Smooth muscle cell (in vitro differentiated cells): Measurements from ENCODE around the gene MARF1. TPM values are rescaled to one million over a fixed set of nuclear protein-coding genes. Genes with fewer than 3 reads are reported as not detected.
"Not testable (repeated sequence)": the region's sequence is repeated elsewhere in the genome, so short reads cannot be mapped to it uniquely, and the experiment has no call there.

Source experiments
- DNase-seq: peaks from one replicate; lab custom pipeline; 2025; ENCODE audit not compliant: unreplicated experiment; lab: John Stamatoyannopoulos, UW
- H2AFZ ChIP-seq: fragments of 200-600 bp; sonication (generic); 2 replicates; pipeline ENCODE4 v1.6.0; 2016; ENCODE audit warnings: antibody characterized with exemption, low read depth, mild to moderate bottlenecking
- H3F3A ChIP-seq: fragments of 200-600 bp; sonication (generic); 2 replicates; pipeline ENCODE4 v1.6.0; 2017; ENCODE audit warnings: antibody characterized with exemption, low read depth
- H3K27ac ChIP-seq: fragments of 200-600 bp; sonication (generic); 2 replicates; pipeline ENCODE4 v1.5.1; 2016; ENCODE audit warnings: low read depth, mild to moderate bottlenecking
- H3K27me3 ChIP-seq: fragments of 200-600 bp; sonication (generic); 2 replicates; pipeline ENCODE4 v1.6.1; 2016; ENCODE audit warnings: low read depth, mild to moderate bottlenecking
- H3K36me3 ChIP-seq: fragments of 200-600 bp; sonication (generic); 2 replicates; pipeline ENCODE4 v1.5.1; 2016; ENCODE audit warnings: low read depth
- H3K4me1 ChIP-seq: fragments of 200-600 bp; sonication (generic); 2 replicates; pipeline ENCODE4 v1.5.1; 2016; ENCODE audit warnings: low read depth
- H3K4me2 ChIP-seq: fragments of 200-600 bp; sonication (generic); 2 replicates; pipeline ENCODE4 v1.6.0; 2016; ENCODE audit warnings: mild to moderate bottlenecking
- H3K4me3 ChIP-seq: fragments of 200-600 bp; sonication (generic); 2 replicates; pipeline ENCODE4 v1.5.1; 2016; ENCODE audit warnings: mild to moderate bottlenecking
- H3K79me2 ChIP-seq: fragments of 200-600 bp; sonication (generic); 2 replicates; pipeline ENCODE4 v1.6.0; 2016; ENCODE audit warnings: low read depth, mild to moderate bottlenecking
- H3K9ac ChIP-seq: fragments of 200-600 bp; sonication (generic); 2 replicates; pipeline ENCODE4 v1.6.0; 2016; ENCODE audit warnings: low read depth
- H3K9me3 ChIP-seq: fragments of 200-600 bp; sonication (generic); replicated peaks from 2 replicates; pipeline ENCODE4 v1.5.1; 2016; ENCODE audit warnings: low read depth
- H4K20me1 ChIP-seq: fragments of 200-600 bp; sonication (generic); 2 replicates; pipeline ENCODE4 v1.6.0; 2016; ENCODE audit warnings: low read depth
- WGBS: methylation state at CpG from one replicate; pipeline ENCODE4 v1.1.7; 2016; ENCODE audit warnings: low lambda C conversion rate; 5-methylcytosine and 5-hydroxymethylcytosine counted together
- polyA plus RNA-seq: library from polyadenylated mRNA; unstranded; fragments of >200 nt; fragmentation: Nextera tagmentation; extraction: Ambion mirVana; gene quantifications from 2 replicates; pipeline ENCODE4 v1.2.1, GENCODE V29; 2016
- total RNA-seq: library from RNA; depleted of rRNA; stranded (reverse); fragments of >200 nt; gene quantifications from 2 replicates; pipeline ENCODE4 v1.2.3, GENCODE V29; 2014
- TF ChIP-seq, protein P1 (sequence below): fragments of 200-600 bp; sonication (generic); IDR thresholded peaks from 2 replicates; pipeline ENCODE4 v1.5.1; 2017; ENCODE audit warnings: borderline replicate concordance, mild to moderate bottlenecking, antibody characterized with exemption; ENCODE audit not compliant: insufficient read depth, poor library complexity, severe bottlenecking

Gene MARF1
- total and polyA plus RNA-seq, 2 experiments from 2014 or later: 6.0 to 19.1 TPM

DNA sequence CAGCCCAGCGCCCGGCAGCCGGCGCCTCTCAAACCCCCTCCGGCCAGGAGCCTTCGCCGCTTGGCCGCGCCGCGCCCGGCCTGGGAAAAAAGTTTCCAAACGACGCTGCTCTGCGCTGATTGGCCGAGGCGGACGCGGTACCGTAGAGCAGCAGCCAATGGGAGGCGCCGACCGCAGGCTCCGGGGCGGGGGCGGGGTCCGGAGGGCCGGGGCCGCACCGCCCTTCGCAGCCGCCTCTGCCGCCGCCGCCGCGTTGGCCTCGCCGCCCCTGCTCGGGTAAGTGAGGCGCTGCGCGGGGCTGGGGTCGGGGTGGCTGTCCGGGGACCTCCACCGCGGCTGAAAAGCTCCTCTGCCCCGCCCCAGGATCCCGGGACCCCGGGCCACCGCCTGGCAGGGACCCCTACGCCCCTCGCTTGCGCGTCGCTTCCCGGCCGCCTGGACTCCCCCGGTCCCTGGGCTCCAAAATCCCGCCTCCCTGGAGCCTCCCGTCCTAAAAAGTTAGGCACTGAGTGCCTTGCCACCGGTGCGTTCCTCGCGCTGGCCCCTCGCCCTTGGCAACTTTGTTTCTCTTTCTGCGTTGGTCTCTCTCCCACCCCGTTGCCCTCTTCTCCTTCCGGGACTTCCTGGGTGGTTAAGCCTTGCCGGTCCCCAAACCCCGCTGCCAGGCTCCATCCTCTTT, 7.2 kb upstream of the MARF1 start, which contains the start of gene NDE1:
NDE1 (plus strand) TSS at position 227 of the 679 bp plus-strand sequence. CDS start 14,534 bp downstream, outside the sequence.
- H3K27ac ChIP-seq: peak within 1 kb of the TSS; percentile 43
- H3K4me3 ChIP-seq: peak within 1 kb of the TSS; percentile 93
- H3K27me3 ChIP-seq: no peaks in the 10 kb centered on the region
- TF ChIP-seq, protein P1, sequence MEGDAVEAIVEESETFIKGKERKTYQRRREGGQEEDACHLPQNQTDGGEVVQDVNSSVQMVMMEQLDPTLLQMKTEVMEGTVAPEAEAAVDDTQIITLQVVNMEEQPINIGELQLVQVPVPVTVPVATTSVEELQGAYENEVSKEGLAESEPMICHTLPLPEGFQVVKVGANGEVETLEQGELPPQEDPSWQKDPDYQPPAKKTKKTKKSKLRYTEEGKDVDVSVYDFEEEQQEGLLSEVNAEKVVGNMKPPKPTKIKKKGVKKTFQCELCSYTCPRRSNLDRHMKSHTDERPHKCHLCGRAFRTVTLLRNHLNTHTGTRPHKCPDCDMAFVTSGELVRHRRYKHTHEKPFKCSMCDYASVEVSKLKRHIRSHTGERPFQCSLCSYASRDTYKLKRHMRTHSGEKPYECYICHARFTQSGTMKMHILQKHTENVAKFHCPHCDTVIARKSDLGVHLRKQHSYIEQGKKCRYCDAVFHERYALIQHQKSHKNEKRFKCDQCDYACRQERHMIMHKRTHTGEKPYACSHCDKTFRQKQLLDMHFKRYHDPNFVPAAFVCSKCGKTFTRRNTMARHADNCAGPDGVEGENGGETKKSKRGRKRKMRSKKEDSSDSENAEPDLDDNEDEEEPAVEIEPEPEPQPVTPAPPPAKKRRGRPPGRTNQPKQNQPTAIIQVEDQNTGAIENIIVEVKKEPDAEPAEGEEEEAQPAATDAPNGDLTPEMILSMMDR: no peak
- peak; percentile 77 for DNase-seq
- no peaks in the 10 kb centered on the region for H3K9me3 ChIP-seq
- no peaks in the 10 kb centered on the region for H3K4me1 ChIP-seq
- H3K4me2 ChIP-seq: peak within 1 kb of the TSS; percentile 95
- H2AFZ ChIP-seq: peak within 1 kb of the TSS; percentile 99
- peak within 1 kb of the TSS; percentile 90 for H3K9ac ChIP-seq
- no peaks in the 10 kb centered on the region for H3K36me3 ChIP-seq
- peaks cover 47% of the 10 kb centered on the region for H3K79me2 ChIP-seq
- H3F3A ChIP-seq: peaks cover 15% of the 10 kb centered on the region
- under 1% methylated on average over 43 of the region's 71 CpGs for WGBS
- peaks cover 25% of the 10 kb centered on the region for H4K20me1 ChIP-seq

DNA sequence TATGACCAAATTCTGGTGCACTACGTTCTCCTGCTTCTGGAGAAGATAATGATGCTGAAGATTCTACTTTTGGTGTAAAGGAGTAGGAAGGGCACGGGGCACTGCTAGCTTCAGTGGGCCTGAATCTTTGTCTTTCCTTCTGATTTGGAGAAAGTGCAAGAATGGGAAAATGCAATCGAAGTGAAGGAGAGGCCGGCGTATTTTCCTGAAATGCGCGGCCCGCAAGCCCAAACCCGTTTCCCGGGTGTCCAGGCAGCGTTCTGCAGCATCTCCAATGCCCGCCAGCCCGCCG, 6.7 kb upstream of the MARF1 start:
- no peaks in the 10 kb centered on the region for H3K36me3 ChIP-seq
- DNase-seq: no peak
- H3K79me2 ChIP-seq: peaks cover 43% of the 10 kb centered on the region
- no peaks in the 10 kb centered on the region for H3K9me3 ChIP-seq
- no peaks in the 10 kb centered on the region for H3K4me1 ChIP-seq
- H3K4me2 ChIP-seq: peak overlapping the region; percentile 95
- H4K20me1 ChIP-seq: peaks cover 20% of the 10 kb centered on the region
- no peak overlapping the region for H3K9ac ChIP-seq
- peak overlapping the region; percentile 93 for H3K4me3 ChIP-seq
- no peaks in the 10 kb centered on the region for H3K27me3 ChIP-seq
- TF ChIP-seq, protein P1: no peak
- 3% methylated on average over 14 of the region's 14 CpGs for WGBS
- peak overlapping the region; percentile 83 for H2AFZ ChIP-seq
- H3F3A ChIP-seq: peaks cover 16% of the 10 kb centered on the region
- no peak overlapping the region for H3K27ac ChIP-seq

DNA sequence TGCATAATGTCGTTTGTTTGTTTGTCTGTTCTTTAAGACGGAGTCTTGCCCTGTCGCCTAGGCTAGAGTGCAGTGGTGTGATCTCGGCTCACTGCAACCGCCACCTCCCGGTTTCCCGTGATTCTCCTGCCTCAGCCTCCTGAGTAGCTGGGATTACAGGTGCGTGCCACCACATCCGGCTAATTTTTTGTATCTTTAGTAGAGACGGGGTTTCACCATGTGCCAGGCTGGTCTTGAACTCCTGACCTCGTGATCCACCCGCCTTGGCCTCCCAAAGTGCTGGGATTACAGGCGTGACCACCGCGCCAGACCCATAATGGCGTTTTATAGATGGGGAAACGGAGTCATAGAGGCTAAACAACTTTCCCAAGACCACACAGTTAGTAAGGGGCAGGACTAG, 6.4 kb upstream of the MARF1 start:
- H3K79me2 ChIP-seq: peaks cover 39% of the 10 kb centered on the region
- H3K27ac ChIP-seq, H3K9ac ChIP-seq: not testable (repeated sequence)

DNA sequence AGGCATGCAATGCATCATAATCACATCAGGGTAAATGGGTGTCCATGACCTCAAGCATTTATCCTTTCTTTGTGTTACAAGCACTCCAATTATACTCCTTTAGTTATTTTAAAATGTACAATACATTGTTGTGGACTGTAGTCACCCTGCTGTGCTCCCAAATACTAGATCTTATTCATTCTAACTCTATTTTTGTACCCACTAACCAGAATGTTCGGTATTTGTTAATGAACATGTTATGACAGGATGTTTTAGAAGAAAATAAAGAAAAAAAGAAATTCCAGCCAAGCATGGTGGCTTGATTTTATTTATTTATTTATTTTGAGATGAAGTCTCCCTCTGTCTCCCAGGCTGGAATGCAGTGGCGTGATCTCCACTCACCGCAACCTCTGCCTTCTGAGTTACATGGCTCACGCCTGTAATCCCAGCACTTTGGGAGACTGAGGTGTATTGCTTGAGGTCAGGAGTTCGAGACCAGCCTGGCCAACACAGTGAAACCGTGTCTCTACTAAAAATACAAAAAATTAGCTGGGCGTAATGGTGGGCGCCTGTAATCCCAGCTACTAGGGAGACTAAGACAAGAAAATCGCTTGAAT, 5.3 kb upstream of the MARF1 start:
- H2AFZ ChIP-seq: no peak overlapping the region
- DNase-seq: no peak
- H3K27ac ChIP-seq: no peak overlapping the region
- H3K36me3 ChIP-seq: no peaks in the 10 kb centered on the region
- peaks cover 29% of the 10 kb centered on the region for H3K79me2 ChIP-seq
- WGBS: 94% methylated on average over 9 of the region's 9 CpGs
- H3K27me3 ChIP-seq: no peaks in the 10 kb centered on the region
- peaks cover 18% of the 10 kb centered on the region for H3F3A ChIP-seq
- H4K20me1 ChIP-seq: peaks cover 7% of the 10 kb centered on the region
- H3K4me1 ChIP-seq: peaks cover 10% of the 10 kb centered on the region
- no peak overlapping the region for H3K4me2 ChIP-seq
- H3K9ac ChIP-seq: no peak overlapping the region
- H3K4me3 ChIP-seq: no peak overlapping the region
- TF ChIP-seq, protein P1: no peak
- no peaks in the 10 kb centered on the region for H3K9me3 ChIP-seq

More for the DNA sequence above, 6.4 kb upstream of the MARF1 start:
- peak overlapping the region; percentile 83 for H2AFZ ChIP-seq
- not testable (repeated sequence) for H3K4me1 ChIP-seq, H3K9me3 ChIP-seq, H3K36me3 ChIP-seq, DNase-seq, H3K27me3 ChIP-seq
- peak overlapping the region; percentile 95 for H3K4me2 ChIP-seq
- 76% methylated on average over 17 of the region's 17 CpGs for WGBS
- H3F3A ChIP-seq: peaks cover 16% of the 10 kb centered on the region
- H3K4me3 ChIP-seq: peak overlapping the region; percentile 93
- peaks cover 18% of the 10 kb centered on the region for H4K20me1 ChIP-seq
